Metanephros (tissue), 1 donor: Measurements from ENCODE around the gene IFNG. TPM values are rescaled to one million over a fixed set of nuclear protein-coding genes. Genes with fewer than 3 reads are reported as not detected.

Experiments
- total RNA-seq: library from RNA; depleted of rRNA; stranded (reverse); fragments of >200 nt; gene quantifications from one replicate; pipeline ENCODE4 v1.2.3, GENCODE V29; 2014

The IFNG gene
- not detected for total RNA-seq

DNA sequence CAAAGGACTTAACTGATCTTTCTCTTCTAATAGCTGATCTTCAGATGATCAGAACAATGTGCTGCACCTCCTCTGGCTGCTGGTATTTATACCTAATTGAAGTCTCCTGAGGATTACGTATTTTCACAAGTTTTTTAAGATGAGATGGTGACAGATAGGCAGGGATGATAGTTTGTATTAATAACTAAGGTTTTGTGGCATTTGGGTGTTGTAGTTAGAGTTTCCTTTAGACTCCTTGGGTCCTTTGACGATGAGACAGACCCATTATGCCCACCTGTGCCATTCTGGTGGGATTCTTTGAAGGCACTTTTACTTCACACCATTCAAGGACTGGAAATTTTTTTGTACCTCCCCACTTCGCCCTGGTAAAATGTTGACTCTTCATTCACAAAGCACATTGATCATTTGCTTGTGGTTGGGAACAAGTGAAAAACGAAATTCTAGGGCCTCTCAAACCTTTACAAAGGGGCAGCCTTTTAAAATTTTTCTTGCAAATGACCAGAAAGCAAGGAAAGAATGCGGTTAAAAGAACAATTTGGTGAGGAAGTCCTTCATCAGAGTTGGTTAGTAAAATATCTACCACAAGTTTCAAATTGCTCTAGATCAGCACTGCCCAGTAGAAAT is at the start of gene IFNG:
Gene IFNG (minus strand): TSS at position 60 of the 624 bp plus-strand sequence. CDS start 125 bp downstream, outside the sequence.

Other genes starting within 250 kb of the IFNG start
- 0.70 TPM for gene IFNG-AS1, start 170.3 kb downstream of the IFNG start, total RNA-seq
- not detected for gene IL26, start 66.1 kb upstream of the IFNG start, total RNA-seq
- not detected for gene IL22, start 93.9 kb upstream of the IFNG start, total RNA-seq
- 19.7 TPM for gene MDM1, start 172.6 kb upstream of the IFNG start, total RNA-seq